HG03097 (cell line): Measurements from ENCODE around the gene ZNF281.
"Not testable (repeated sequence)": the region's sequence is repeated elsewhere in the genome, so short reads cannot be mapped to it uniquely, and the experiment has no call there.

Experiments used
- ATAC-seq: cut with Tn5 transposase; IDR thresholded peaks from one replicate; pipeline ENCODE4 v1.9.1; 2021; ENCODE audit not compliant: unreplicated experiment, low FRiP score

The ZNF281 gene

GRCh38 chr1:200429221-200429751 lies 19.4 kb upstream of the ZNF281 start:
- no peak for ATAC-seq

GRCh38 chr1:200428482-200429205 lies 18.8 kb upstream of the ZNF281 start:
- no peak for ATAC-seq

GRCh38 chr1:200427744-200428143 lies 17.9 kb upstream of the ZNF281 start:
- ATAC-seq, result no peak

GRCh38 chr1:200426196-200426595 lies 16.4 kb upstream of the ZNF281 start:
- no peak for ATAC-seq

GRCh38 chr1:200423235-200423634 lies 13.4 kb upstream of the ZNF281 start:
- ATAC-seq, result no peak

GRCh38 chr1:200422211-200422610 lies 12.4 kb upstream of the ZNF281 start:
- ATAC-seq, result no peak

- ATAC-seq, result peak; percentile 69
Measured at GRCh38 chr1:200415789-200416593, 6.2 kb upstream of the ZNF281 start.

- no peak for ATAC-seq
Measured at GRCh38 chr1:200415227-200415626, 5.4 kb upstream of the ZNF281 start.

GRCh38 chr1:200414657-200415056 lies 4.8 kb upstream of the ZNF281 start:
- ATAC-seq, result no peak

GRCh38 chr1:200413766-200414165 lies 3.9 kb upstream of the ZNF281 start:
- ATAC-seq, result not testable (repeated sequence)

- no peak for ATAC-seq
Measured at GRCh38 chr1:200411406-200412257, 1.8 kb upstream of the ZNF281 start.

- peak; percentile 6 for ATAC-seq
Measured at GRCh38 chr1:200410566-200410878, 686 bp upstream of the ZNF281 start.

- ATAC-seq, result peak; percentile 13
Measured at GRCh38 chr1:200409203-200409760, 554 bp downstream of the ZNF281 start.

GRCh38 chr1:200406161-200406797 lies 3.6 kb downstream of the ZNF281 start:
- no peak for ATAC-seq

- no peak for ATAC-seq
Measured at GRCh38 chr1:200405264-200405663, 4.6 kb downstream of the ZNF281 start.

- no peak for ATAC-seq
Measured at GRCh38 chr1:200401708-200402107, 8.1 kb downstream of the ZNF281 start.

GRCh38 chr1:200401263-200401662 lies 8.6 kb downstream of the ZNF281 start:
- ATAC-seq, result no peak

- ATAC-seq, result no peak
Measured at GRCh38 chr1:200400556-200400955, 9.3 kb downstream of the ZNF281 start.

GRCh38 chr1:200399860-200400259 lies 10.0 kb downstream of the ZNF281 start:
- no peak for ATAC-seq

- ATAC-seq, result no peak
Measured at GRCh38 chr1:200398373-200398772, 11.5 kb downstream of the ZNF281 start.
